H1 (cell line): ENCODE data around the gene DCHS1. TPM values are rescaled to one million over a fixed set of nuclear protein-coding genes. Genes with fewer than 3 reads are reported as not detected.

ENCODE experiments used
- CTCF ChIA-PET: fragments of 300-600 bp; sonication (Branson Sonifier 250); formaldehyde crosslinking; loops from one replicate; lab custom pipeline; 2021; ENCODE audit not compliant: partially characterized antibody; lab: Charles Lee
- POLR2A ChIA-PET: fragments of 300-600 bp; sonication (Branson Sonifier 250); formaldehyde crosslinking; loops from one replicate; lab custom pipeline; 2021; ENCODE audit warnings: inconsistent platforms; ENCODE audit not compliant: partially characterized antibody; lab: Charles Lee
- DNase-seq, 2 experiments: peaks; one replicate each; pipeline versions ENCODE4 v3.0.0 to v3.0.0-alpha.2; 2010 to 2022; ENCODE audit warnings: low spot score in 2 of 2, low read depth in 1 of 2, mixed read lengths in 1 of 2
- FAIRE-seq: peaks from 2 replicates; lab custom pipeline; 2011; peaks lifted over from hg19 to GRCh38; lab: Jason Lieb, UNC
- H2AFZ ChIP-seq: 2 replicates; pipeline ENCODE4 v1.8.1; 2012; ENCODE audit warnings: low read length, inconsistent platforms
- H2AK5ac ChIP-seq: 2 replicates; pipeline ENCODE4 v1.6.1; 2013; ENCODE audit warnings: low read depth, low read length
- H2BK120ac ChIP-seq: replicated peaks from 2 replicates; pipeline ENCODE3; 2013; ENCODE audit warnings: low read depth, low read length, inconsistent platforms
- H2BK12ac ChIP-seq: 2 replicates; pipeline ENCODE4 v1.6.1; 2013; ENCODE audit warnings: low read depth, low read length
- H2BK15ac ChIP-seq: 2 replicates; pipeline ENCODE4 v1.6.1; 2013; ENCODE audit warnings: low read length
- H2BK20ac ChIP-seq: 2 replicates; pipeline ENCODE4 v1.6.1; 2013; ENCODE audit warnings: low read length
- H2BK5ac ChIP-seq: 2 replicates; pipeline ENCODE4 v1.6.1; 2013; ENCODE audit warnings: low read depth, low read length
- H3K14ac ChIP-seq: 2 replicates; pipeline ENCODE4 v1.6.1; 2013; ENCODE audit warnings: inconsistent platforms; ENCODE audit not compliant: insufficient read length
- H3K18ac ChIP-seq: 2 replicates; pipeline ENCODE4 v1.6.1; 2013; ENCODE audit warnings: low read length; ENCODE audit errors: extremely low read depth
- H3K23ac ChIP-seq: 2 replicates; pipeline ENCODE4 v1.6.1; 2013; ENCODE audit warnings: inconsistent platforms; ENCODE audit not compliant: insufficient read length
- H3K23me2 ChIP-seq: 2 replicates; pipeline ENCODE4 v1.6.1; 2013; ENCODE audit warnings: low read depth, low read length
- H3K27ac ChIP-seq: 2 replicates; pipeline ENCODE4 v1.6.1; 2011; ENCODE audit warnings: low read depth, low read length, inconsistent platforms
- H3K27me3 ChIP-seq, 4 experiments: replicated peaks in 1 of 4; 1 replicate in 1 of 4; 2 replicates in 3 of 4; pipeline versions ENCODE4 v1.6.1 to v1.8.1; 2011 to 2013; ENCODE audit warnings: low read length in 3 of 4, mild to moderate bottlenecking in 3 of 4, inconsistent platforms in 2 of 4, mixed read lengths in 2 of 4, moderate library complexity in 1 of 4; ENCODE audit not compliant: control insufficient read depth in 3 of 4, insufficient read depth in 3 of 4; ENCODE audit errors: extremely low read depth in 1 of 4
- H3K36me3 ChIP-seq, 4 experiments: 2 replicates each; pipeline versions ENCODE4 v1.6.1 to v1.8.1; 2011 to 2013; ENCODE audit warnings: mild to moderate bottlenecking in 4 of 4, low read length in 3 of 4, moderate library complexity in 2 of 4, control low read depth in 1 of 4, inconsistent platforms in 1 of 4; ENCODE audit not compliant: insufficient read depth in 4 of 4, control insufficient read depth in 2 of 4
- H3K4ac ChIP-seq: replicated peaks from 2 replicates; pipeline ENCODE3; 2013; ENCODE audit warnings: low read length, low read depth, mixed read lengths, inconsistent platforms; ENCODE audit not compliant: insufficient read length
- H3K4me1 ChIP-seq, 4 experiments: replicated peaks in 1 of 4; 1 replicate in 1 of 4; 2 replicates in 3 of 4; pipeline versions ENCODE4 v1.6.1 to v1.8.1; 2011 to 2013; ENCODE audit warnings: low read length in 3 of 4, inconsistent platforms in 2 of 4, mixed read lengths in 1 of 4; ENCODE audit not compliant: insufficient read depth in 4 of 4, control insufficient read depth in 3 of 4
- H3K4me2 ChIP-seq, 2 experiments: 2 replicates each; pipeline versions ENCODE4 v1.6.1 to v1.8.1; 2011 to 2013; ENCODE audit warnings: low read depth in 2 of 2, low read length in 2 of 2, control low read depth in 1 of 2, inconsistent platforms in 1 of 2, mild to moderate bottlenecking in 1 of 2; ENCODE audit not compliant: insufficient read depth in 1 of 2
- H3K4me3 ChIP-seq, 4 experiments: fragments of 200-600, 300-600 bp in 1 of 4; sonication (generic), shearing (Covaris generic), sonication (Bioruptor Twin) in 1 of 4; 2 replicates each; pipeline versions ENCODE4 v1.5.1 to v1.8.1; 2011 to 2016; ENCODE audit warnings: low read length in 4 of 4, low read depth in 3 of 4, control low read depth in 2 of 4, inconsistent platforms in 2 of 4, mild to moderate bottlenecking in 2 of 4, mixed read lengths in 1 of 4, moderate library complexity in 1 of 4; ENCODE audit not compliant: insufficient read depth in 2 of 4; ENCODE audit errors: extremely low read depth in 1 of 4
- H3K56ac ChIP-seq: replicated peaks from 2 replicates; pipeline ENCODE3; 2013; ENCODE audit warnings: low read depth, mild to moderate bottlenecking, mixed read lengths, low read length, inconsistent platforms; ENCODE audit not compliant: insufficient read length
- H3K79me1 ChIP-seq: 2 replicates; pipeline ENCODE4 v1.6.1; 2013; ENCODE audit warnings: low read depth, low read length, control low read depth
- H3K79me2 ChIP-seq, 2 experiments: 2 replicates each; pipeline versions ENCODE4 v1.6.1 to v1.8.1; 2012 to 2013; ENCODE audit warnings: low read length in 2 of 2, mild to moderate bottlenecking in 2 of 2, inconsistent platforms in 1 of 2; ENCODE audit not compliant: insufficient read depth in 2 of 2, control insufficient read depth in 1 of 2
- H3K9ac ChIP-seq, 4 experiments: replicated peaks in 1 of 4; 1 replicate in 1 of 4; 2 replicates in 3 of 4; pipeline versions ENCODE4 v1.6.1 to v1.8.1; 2011 to 2013; ENCODE audit warnings: low read depth in 3 of 4, low read length in 3 of 4, control low read depth in 2 of 4, mild to moderate bottlenecking in 2 of 4, moderate library complexity in 2 of 4, inconsistent platforms in 1 of 4; ENCODE audit errors: extremely low read depth in 1 of 4
- H3K9me3 ChIP-seq, 2 experiments: 2 replicates each; pipeline versions ENCODE4 v1.6.1 to v1.8.1; 2012 to 2013; ENCODE audit warnings: mild to moderate bottlenecking in 2 of 2, moderate library complexity in 2 of 2, control low read depth in 1 of 2, inconsistent platforms in 1 of 2, low read depth in 1 of 2, low read length in 1 of 2, mixed read lengths in 1 of 2; ENCODE audit not compliant: insufficient read depth in 2 of 2
- H4K20me1 ChIP-seq, 2 experiments: replicated peaks in 1 of 2; 2 replicates each; pipeline versions ENCODE3 to v1.8.1; 2011 to 2013; ENCODE audit warnings: inconsistent platforms in 2 of 2, low read length in 2 of 2, mild to moderate bottlenecking in 1 of 2; ENCODE audit not compliant: insufficient read depth in 2 of 2, control insufficient read depth in 1 of 2
- H4K5ac ChIP-seq: 2 replicates; pipeline ENCODE4 v1.6.1; 2013; ENCODE audit warnings: low read length, low read depth, mixed read lengths, inconsistent platforms; ENCODE audit not compliant: insufficient read length
- H4K8ac ChIP-seq: 2 replicates; pipeline ENCODE4 v1.8.0; 2013; ENCODE audit warnings: mild to moderate bottlenecking, moderate library complexity, low read length, inconsistent platforms; ENCODE audit not compliant: insufficient read depth; ENCODE audit errors: extremely low read depth
- H4K91ac ChIP-seq: replicated peaks from 2 replicates; pipeline ENCODE3; 2013; ENCODE audit warnings: low read length, mixed read lengths, inconsistent platforms; ENCODE audit not compliant: insufficient read length
- CHD1 ChIP-seq: IDR thresholded peaks from 2 replicates; pipeline ENCODE4 v1.6.1; 2012; ENCODE audit warnings: low read depth, low read length, improper control_type of control experiment
- WGBS, 2 experiments: shearing (Covaris generic) in 1 of 2; methylation state at CpG; one replicate each; pipeline versions ENCODE4 v1.1.6 to v1.1.7; 2013 to 2015; ENCODE audit warnings: low lambda C conversion rate in 2 of 2, mixed read lengths in 2 of 2, inconsistent platforms in 1 of 2, low coverage in 1 of 2, missing lambda C conversion rate in 1 of 2; ENCODE audit not compliant: insufficient replicate concordance in 2 of 2, insufficient coverage in 1 of 2, insufficient read length in 1 of 2; ENCODE audit errors: extremely low coverage in 1 of 2, missing lambda C conversion rate in 1 of 2; 5-methylcytosine and 5-hydroxymethylcytosine counted together
- polyA plus RNA-seq, 7 experiments: library from polyadenylated mRNA; depleted of rRNA in 3 of 7; stranded (reverse) in 5 of 7; unstranded in 2 of 7; fragments of >200 nt in 5 of 7; fragments of 200-250 nt in 2 of 7; gene quantifications; 1 replicate in 5 of 7; 2 replicates in 1 of 7; 4 replicates in 1 of 7; pipeline versions ENCODE4 v1.2.1 to v1.2.3, GENCODE V29; 2011 to 2013; ENCODE audit warnings: missing spikeins in 2 of 7, mixed read lengths in 2 of 7
- total RNA-seq: library from RNA; stranded (reverse); fragmentation: NEBNext Ultra II Directional; extraction: Animal tissue kit (Norgen Biotek cat#: 25700); gene quantifications from 2 replicates; pipeline ENCODE4 v1.2.1, GENCODE V29; 2021

Gene DCHS1
- total and polyA plus RNA-seq, 2 of the 8 experiments (the other 6 are each of a cell fraction or from before 2014, with no cell fraction given), result 8.2 to 10.5 TPM

GRCh38 chr11:6648501-6648900, 7.1 kb downstream of the DCHS1 start:
- POLR2A ChIA-PET, result interaction anchor here (2.5 to 2.9 kb wide), 2 partner anchors 34 to 37 kb away, joined by 12 to 15 read pairs; partner anchors contain the start of genes MRPL17 and TAF10
- no peak overlapping the region for H2AFZ ChIP-seq
- TF ChIP-seq CHD1, result no peak

More at GRCh38 chr11:6648501-6648900, 7.1 kb downstream of the DCHS1 start:
- Histone ChIP-seq H3K9ac (no peak overlapping the region), H2BK5ac (no peak overlapping the region), H2AK5ac (no peak overlapping the region), H3K23me2 (no peaks in the 10 kb centered on the region), H3K27ac (no peak overlapping the region), H3K14ac (no peak overlapping the region), H3K4me2 (no peak overlapping the region), H2BK20ac (no peak overlapping the region), H3K4ac (no peak overlapping the region), H3K79me1 (no peaks in the 10 kb centered on the region), H3K4me3 (no peak overlapping the region), H3K23ac (no peak overlapping the region), H4K8ac (no peak overlapping the region), H3K9me3 (no peaks in the 10 kb centered on the region), H3K27me3 (peaks cover 0 to 4% (median 1%) of the 10 kb centered on the region in 4 experiments; a peak in 2 of 7 replicates), H3K36me3 (no peaks in the 10 kb centered on the region), H2BK15ac (no peak overlapping the region; the same call in 1 of the 2 replicates), H4K20me1 (peaks cover 0 to 2% of the 10 kb centered on the region in 2 experiments), H3K79me2 (no peaks in the 10 kb centered on the region), H4K91ac (no peak overlapping the region), H4K5ac (no peak overlapping the region), H2BK120ac (no peak overlapping the region), H3K56ac (no peak overlapping the region), H3K18ac (no peak overlapping the region), H3K4me1 (peaks cover 3 to 10% (median 5%) of the 10 kb centered on the region in 4 experiments; a peak in 6 of 7 replicates), H2BK12ac (no peak overlapping the region)
- 89% methylated on average over 1 of the region's 1 CpG; no CpG with 5 or more reads in 1 of the 2 experiments for WGBS, 2 experiments
- FAIRE-seq (no peak), DNase-seq (no peak)
- CTCF ChIA-PET, result interaction anchor here (1.4 to 3.6 kb wide), 7 partner anchors 9 to 117 kb away, joined by 3 to 9 read pairs (median 4); no protein-coding TSS in a partner anchor
